Kidney epithelial cell (primary cell): Measurements from ENCODE around the gene ZFPL1. TPM values are rescaled to one million over a fixed set of nuclear protein-coding genes. Genes with fewer than 3 reads are reported as not detected.

Experiments
- DNase-seq: peaks from one replicate; pipeline ENCODE4 v3.0.0-alpha.2; 2010; ENCODE audit warnings: low read depth
- H3K27me3 ChIP-seq: 2 replicates; pipeline ENCODE4 v1.6.0; 2011; ENCODE audit warnings: low read length; ENCODE audit not compliant: control insufficient read depth, insufficient read depth
- H3K36me3 ChIP-seq: 2 replicates; pipeline ENCODE4 v1.5.1; 2011; ENCODE audit warnings: low read length; ENCODE audit not compliant: control insufficient read depth, insufficient read depth
- H3K4me3 ChIP-seq: 2 replicates; pipeline ENCODE4 v1.5.1; 2011; ENCODE audit warnings: low read depth, mild to moderate bottlenecking, control low read depth, low read length
- total RNA-seq: library from RNA; depleted of rRNA; stranded (reverse); fragments of >200 nt; gene quantifications from 2 replicates; pipeline ENCODE4 v1.2.3, GENCODE V29; 2015
- TF ChIP-seq, protein P1 (sequence below): IDR thresholded peaks from 2 replicates; pipeline ENCODE4 v1.5.1; 2011; ENCODE audit warnings: mild to moderate bottlenecking, moderate library complexity, low read length, control low read depth, inconsistent platforms; ENCODE audit not compliant: insufficient read depth, poor library complexity, severe bottlenecking

ZFPL1 gene
- total RNA-seq, 1 donor from 2014 or later: 49.8 TPM

DNA sequence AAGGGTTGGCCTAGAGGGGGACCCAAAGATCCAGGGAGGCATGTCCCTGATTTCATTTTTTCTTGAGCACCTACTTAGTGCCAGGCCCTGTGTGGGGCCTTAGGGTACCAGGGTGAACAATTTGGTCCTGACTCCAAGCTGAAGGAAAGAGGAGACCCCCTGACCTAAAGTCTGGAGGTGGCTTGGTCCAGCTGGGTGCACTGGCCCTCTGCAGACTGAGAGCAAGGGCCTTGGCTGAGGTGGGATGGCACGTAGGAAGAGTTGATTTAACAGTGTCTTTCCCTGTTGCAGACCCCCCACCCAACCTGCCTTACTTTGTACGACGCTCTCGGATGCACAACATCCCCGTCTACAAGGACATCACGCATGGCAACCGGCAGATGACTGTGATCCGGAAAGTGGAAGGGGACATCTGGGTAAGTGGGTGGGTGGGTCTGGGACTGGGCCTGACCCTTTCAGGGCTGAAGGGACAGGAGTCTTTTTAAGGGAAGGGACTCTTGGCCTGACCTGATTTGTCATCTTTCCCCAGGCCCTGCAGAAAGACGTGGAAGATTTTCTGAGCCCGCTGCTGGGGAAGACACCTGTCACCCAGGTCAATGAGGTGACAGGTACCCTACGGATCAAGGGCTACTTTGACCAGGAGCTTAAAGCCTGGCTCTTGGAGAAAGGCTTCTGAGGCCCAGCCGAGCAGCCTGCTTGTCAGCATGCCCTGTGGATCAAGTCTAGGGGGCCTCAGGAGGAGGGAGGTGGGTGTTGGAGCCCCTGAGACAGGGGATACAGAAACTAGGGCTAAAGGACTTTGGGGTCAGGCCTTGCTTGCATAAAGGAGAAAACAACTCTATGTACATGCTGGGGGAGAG lies 41.4 kb downstream of the ZFPL1 start:
- H3K36me3 ChIP-seq: peaks cover 9% of the 10 kb centered on the region
- DNase-seq: no peak

DNA sequence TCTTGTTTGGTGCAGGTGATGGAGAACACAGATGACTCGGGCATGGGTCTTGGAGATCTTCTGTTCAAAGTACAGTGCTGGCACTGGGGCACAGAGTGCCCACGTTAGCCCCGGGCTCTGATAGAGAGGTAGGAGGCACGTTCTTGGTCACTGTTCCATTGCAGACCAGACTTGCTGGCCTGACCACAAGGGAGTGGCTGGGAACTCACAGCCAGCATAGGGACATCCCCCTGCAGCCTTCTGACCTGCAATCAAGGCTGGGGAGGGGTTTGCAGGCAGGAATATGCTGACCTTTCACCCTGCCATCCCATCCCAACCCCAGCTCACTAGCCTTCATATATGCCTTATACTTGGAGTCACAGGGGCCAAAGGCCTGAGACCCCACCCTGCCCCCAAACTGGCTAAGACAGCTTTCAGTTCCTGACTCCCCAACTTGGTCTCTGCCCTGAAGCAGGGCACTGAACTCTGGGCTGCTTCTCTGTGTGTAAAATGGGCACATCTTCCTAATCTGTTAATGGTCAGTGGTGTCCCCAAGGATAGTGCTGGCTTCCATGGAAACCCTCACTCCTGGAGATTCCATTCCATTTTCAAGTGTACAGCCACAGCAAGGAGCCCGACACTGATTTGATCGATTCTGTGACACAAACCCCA lies 42.7 kb downstream of the ZFPL1 start:
- Histone ChIP-seq H3K36me3 (peaks cover 8% of the 10 kb centered on the region), H3K4me3 (no peak overlapping the region), H3K27me3 (no peaks in the 10 kb centered on the region)
- DNase-seq: no peak
- TF ChIP-seq, protein P1, sequence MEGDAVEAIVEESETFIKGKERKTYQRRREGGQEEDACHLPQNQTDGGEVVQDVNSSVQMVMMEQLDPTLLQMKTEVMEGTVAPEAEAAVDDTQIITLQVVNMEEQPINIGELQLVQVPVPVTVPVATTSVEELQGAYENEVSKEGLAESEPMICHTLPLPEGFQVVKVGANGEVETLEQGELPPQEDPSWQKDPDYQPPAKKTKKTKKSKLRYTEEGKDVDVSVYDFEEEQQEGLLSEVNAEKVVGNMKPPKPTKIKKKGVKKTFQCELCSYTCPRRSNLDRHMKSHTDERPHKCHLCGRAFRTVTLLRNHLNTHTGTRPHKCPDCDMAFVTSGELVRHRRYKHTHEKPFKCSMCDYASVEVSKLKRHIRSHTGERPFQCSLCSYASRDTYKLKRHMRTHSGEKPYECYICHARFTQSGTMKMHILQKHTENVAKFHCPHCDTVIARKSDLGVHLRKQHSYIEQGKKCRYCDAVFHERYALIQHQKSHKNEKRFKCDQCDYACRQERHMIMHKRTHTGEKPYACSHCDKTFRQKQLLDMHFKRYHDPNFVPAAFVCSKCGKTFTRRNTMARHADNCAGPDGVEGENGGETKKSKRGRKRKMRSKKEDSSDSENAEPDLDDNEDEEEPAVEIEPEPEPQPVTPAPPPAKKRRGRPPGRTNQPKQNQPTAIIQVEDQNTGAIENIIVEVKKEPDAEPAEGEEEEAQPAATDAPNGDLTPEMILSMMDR: no peak

More for the DNA sequence above, 41.4 kb downstream of the ZFPL1 start:
- TF ChIP-seq, protein P1: no peak
- H3K4me3 ChIP-seq: no peak overlapping the region
- no peaks in the 10 kb centered on the region for H3K27me3 ChIP-seq

DNA sequence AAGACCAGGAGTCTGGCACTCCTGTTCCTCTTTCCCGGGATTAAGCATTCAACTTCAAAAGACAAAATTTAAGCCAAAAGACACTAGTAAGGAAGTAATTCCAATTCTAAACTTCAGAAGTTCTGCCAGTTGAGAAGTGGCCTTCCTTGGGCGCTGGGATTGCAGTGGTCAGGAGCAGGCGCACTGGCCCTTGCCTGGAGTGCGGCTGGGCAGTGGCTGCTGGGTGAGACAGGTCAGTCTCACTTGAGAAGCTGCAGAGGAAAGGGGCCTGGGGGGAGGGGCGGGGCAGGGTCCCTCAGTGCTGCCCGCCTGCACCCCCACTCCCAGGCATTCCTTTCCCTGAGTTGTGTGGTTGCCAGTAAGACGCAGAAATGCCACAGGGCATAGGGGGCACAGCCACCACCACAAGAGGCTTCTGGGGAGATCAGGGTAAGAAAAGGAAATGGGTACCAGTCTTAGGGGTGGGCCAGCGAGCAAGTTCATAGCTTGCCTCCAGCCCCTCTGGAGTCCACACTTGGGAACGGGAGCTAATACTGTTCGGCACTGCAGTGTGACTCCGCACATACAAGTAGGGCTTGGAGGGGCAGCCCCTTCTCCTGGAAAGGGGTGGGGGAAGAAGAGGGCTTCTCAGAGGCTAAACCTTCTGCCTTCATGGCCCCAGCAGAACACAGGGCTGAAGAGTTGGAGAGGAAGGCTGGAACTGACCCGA lies 43.6 kb downstream of the ZFPL1 start:
- DNase-seq: no peak
- peaks cover 8% of the 10 kb centered on the region for H3K36me3 ChIP-seq
- TF ChIP-seq, protein P1: no peak

DNA sequence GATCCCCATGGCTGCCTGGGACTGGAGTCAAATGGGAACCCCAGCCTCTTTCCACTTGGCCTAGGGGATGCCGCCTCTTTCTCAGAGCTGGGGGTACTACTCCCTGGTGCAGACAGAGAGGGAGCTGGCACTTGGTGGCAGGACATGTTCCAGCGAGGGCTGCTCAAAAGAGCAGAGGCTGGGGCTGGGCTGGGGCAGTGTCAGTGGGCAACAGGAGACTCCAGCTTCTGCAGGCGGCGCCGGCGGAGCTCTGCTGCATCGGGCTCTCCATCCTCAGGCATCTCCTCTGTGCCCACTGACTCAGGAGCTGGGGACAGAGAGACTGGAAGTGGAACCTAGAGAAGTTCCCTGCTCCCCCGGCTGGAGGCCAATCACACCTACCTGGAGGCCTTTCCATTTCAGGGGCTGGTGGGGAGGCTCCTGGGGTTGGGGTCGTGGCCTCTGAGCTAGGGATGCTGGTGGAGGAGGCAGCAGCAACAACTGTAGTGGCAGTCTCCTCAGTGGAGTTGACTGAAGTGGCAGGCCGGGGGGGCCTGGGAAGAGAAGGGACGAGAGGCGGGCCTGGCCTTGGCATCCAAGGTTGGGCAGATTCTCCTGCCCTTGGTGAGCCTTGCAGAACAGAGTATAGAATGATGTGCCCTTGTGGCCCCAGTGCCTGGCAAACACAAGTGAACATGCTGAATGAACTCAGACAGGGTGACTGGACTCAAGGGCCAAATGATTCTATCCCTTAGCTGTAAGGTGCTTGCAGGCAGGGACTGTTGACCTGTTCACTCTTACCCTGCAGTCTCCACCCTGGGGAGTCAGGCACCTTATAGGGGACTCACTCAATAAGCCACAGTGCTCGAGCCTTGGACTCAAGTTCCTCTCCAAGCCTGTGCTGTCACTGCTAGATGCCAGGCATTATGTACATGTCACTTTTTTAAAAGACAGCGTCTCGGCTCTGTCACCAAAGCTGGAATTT lies 44.4 kb downstream of the ZFPL1 start:
- no peak for DNase-seq
- peaks cover 8% of the 10 kb centered on the region for H3K36me3 ChIP-seq
- H3K4me3 ChIP-seq: no peak overlapping the region
- no peaks in the 10 kb centered on the region for H3K27me3 ChIP-seq
- TF ChIP-seq, protein P1: no peak

More for the DNA sequence above, 43.6 kb downstream of the ZFPL1 start:
- Histone ChIP-seq H3K27me3 (no peaks in the 10 kb centered on the region), H3K4me3 (no peak overlapping the region)
